Ureter (tissue), 1 donor: Measurements from ENCODE around the gene RTN4RL1. TPM values are rescaled to one million over a fixed set of nuclear protein-coding genes. Genes with fewer than 3 reads are reported as not detected.
"Not testable (repeated sequence)": the region's sequence is repeated elsewhere in the genome, so short reads cannot be mapped to it uniquely, and the experiment has no call there.

Source experiments
- DNase-seq: peaks from one replicate; pipeline ENCODE4 v3.0.0-alpha.2; 2020; ENCODE audit warnings: low spot score
- total RNA-seq: library from RNA; stranded (reverse); gene quantifications from one replicate; pipeline ENCODE4 v1.2.4, GENCODE V29; 2023
- donor health status: DM: yes; HTN: yes; CAD: no.

RTN4RL1 gene
- total RNA-seq, 1 donor from 2014 or later: 6.7 TPM

GRCh38 chr17:2003525-2003924 is 21.6 kb downstream of the RTN4RL1 start:
- DNase-seq: no peak

- DNase-seq: no peak
Measured at GRCh38 chr17:2002767-2003329, 22.3 kb downstream of the RTN4RL1 start.

- peak; percentile 65 for DNase-seq
Measured at GRCh38 chr17:1999557-2000251, 25.4 kb downstream of the RTN4RL1 start.

- peak; percentile 73 for DNase-seq
Measured at GRCh38 chr17:1997927-1998742, 27.0 kb downstream of the RTN4RL1 start.

- peak; percentile 56 for DNase-seq
Measured at GRCh38 chr17:1997289-1997926, 27.7 kb downstream of the RTN4RL1 start.

- DNase-seq: no peak
Measured at GRCh38 chr17:1996800-1997288, 28.3 kb downstream of the RTN4RL1 start.

- DNase-seq: no peak
Measured at GRCh38 chr17:1995907-1996799, 29.0 kb downstream of the RTN4RL1 start.

- DNase-seq: no peak
Measured at GRCh38 chr17:1995321-1995892, 29.7 kb downstream of the RTN4RL1 start.

GRCh38 chr17:1994707-1995106 is 30.4 kb downstream of the RTN4RL1 start:
- DNase-seq: no peak

- no peak for DNase-seq
Measured at GRCh38 chr17:1992541-1992940, 32.6 kb downstream of the RTN4RL1 start.

- DNase-seq: no peak
Measured at GRCh38 chr17:1989135-1989534, 36.0 kb downstream of the RTN4RL1 start.

GRCh38 chr17:1986783-1987451 is 38.2 kb downstream of the RTN4RL1 start:
- no peak for DNase-seq

GRCh38 chr17:1985686-1986085 is 39.4 kb downstream of the RTN4RL1 start:
- DNase-seq: no peak

- no peak for DNase-seq
Measured at GRCh38 chr17:1985093-1985492, 40.0 kb downstream of the RTN4RL1 start.

GRCh38 chr17:1982793-1983366 is 42.3 kb downstream of the RTN4RL1 start:
- not testable (repeated sequence) for DNase-seq

GRCh38 chr17:1980665-1981250 is 44.4 kb downstream of the RTN4RL1 start:
- no peak for DNase-seq

- DNase-seq: no peak
Measured at GRCh38 chr17:1979182-1979985, 45.8 kb downstream of the RTN4RL1 start.

GRCh38 chr17:1978396-1978949 is 46.7 kb downstream of the RTN4RL1 start:
- DNase-seq: no peak
